Right lobe of liver (tissue), 4 donors: ENCODE measurements around the gene TRPM3.

Experiments
- POLR2A ChIP-seq: fragments of 450-650 bp; IDR thresholded peaks from one replicate; pipeline ENCODE4 v1.6.1; 2017; ENCODE audit warnings: antibody characterized with exemption, mild to moderate bottlenecking
- TF ChIP-seq, protein P1 (sequence below), 4 donors: fragments of 200-600 bp in 3 of 4; fragments of 450-650 bp in 1 of 4; IDR thresholded peaks; one replicate each; pipeline versions ENCODE4 v1.5.1 to v1.8.0; 2016 to 2022; ENCODE audit warnings: antibody characterized with exemption in 4 of 4, mild to moderate bottlenecking in 2 of 4
- donor health status: DM: no; HTN: no; CAD: no.
- donor health status: DM: no; HTN: no; CAD: no.
- donor health status: DM: no; HTN: yes; CAD: no.

GRCh38 chr9:71121275-71122021 lies at the start of gene TRPM3:
- TF ChIP-seq, protein P1, sequence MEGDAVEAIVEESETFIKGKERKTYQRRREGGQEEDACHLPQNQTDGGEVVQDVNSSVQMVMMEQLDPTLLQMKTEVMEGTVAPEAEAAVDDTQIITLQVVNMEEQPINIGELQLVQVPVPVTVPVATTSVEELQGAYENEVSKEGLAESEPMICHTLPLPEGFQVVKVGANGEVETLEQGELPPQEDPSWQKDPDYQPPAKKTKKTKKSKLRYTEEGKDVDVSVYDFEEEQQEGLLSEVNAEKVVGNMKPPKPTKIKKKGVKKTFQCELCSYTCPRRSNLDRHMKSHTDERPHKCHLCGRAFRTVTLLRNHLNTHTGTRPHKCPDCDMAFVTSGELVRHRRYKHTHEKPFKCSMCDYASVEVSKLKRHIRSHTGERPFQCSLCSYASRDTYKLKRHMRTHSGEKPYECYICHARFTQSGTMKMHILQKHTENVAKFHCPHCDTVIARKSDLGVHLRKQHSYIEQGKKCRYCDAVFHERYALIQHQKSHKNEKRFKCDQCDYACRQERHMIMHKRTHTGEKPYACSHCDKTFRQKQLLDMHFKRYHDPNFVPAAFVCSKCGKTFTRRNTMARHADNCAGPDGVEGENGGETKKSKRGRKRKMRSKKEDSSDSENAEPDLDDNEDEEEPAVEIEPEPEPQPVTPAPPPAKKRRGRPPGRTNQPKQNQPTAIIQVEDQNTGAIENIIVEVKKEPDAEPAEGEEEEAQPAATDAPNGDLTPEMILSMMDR (IDR thresholded peaks at IDR 0.05): no peak
- TF ChIP-seq POLR2A: no peak
